HepG2 (cell line): ENCODE results near the gene PDE3A. TPM values are rescaled to one million over a fixed set of nuclear protein-coding genes. Genes with fewer than 3 reads are reported as not detected.

Experiments
- ATAC-seq: fragments of 200-7000 bp; cut with Tn5 transposase; 3 replicates; pipeline ENCODE4 v1.9.1; 2020; ENCODE audit warnings: mild to moderate bottlenecking, moderate library complexity
- BruUV-seq: library from RNA; stranded (reverse); fragments of 400-500 nt; replicated peaks from 2 replicates; lab custom pipeline; 2021; lab: Mats Ljungman, UMichigan
- CTCF ChIA-PET: fragments of 300-600 bp; formaldehyde crosslinking; extraction: SDS; loops from one replicate; lab custom pipeline; 2021; ENCODE audit warnings: low total read pairs, inconsistent platforms, low intra/inter-chr PET ratio; lab: Yijun Ruan, JAX
- POLR2A ChIA-PET: fragments of 350-600 bp; sonication (Branson Sonifier 250); formaldehyde crosslinking; loops from one replicate; lab custom pipeline; 2020; ENCODE audit warnings: antibody characterized with exemption, inconsistent platforms; lab: Yijun Ruan, JAX
- DNase-seq: peaks from one replicate; pipeline ENCODE4 v3.0.0-alpha.2; 2015; ENCODE audit warnings: low spot score
- FAIRE-seq: peaks from 3 replicates; lab custom pipeline; 2011; peaks lifted over from hg19 to GRCh38; lab: Jason Lieb, UNC
- H2AFZ ChIP-seq: one replicate; pipeline ENCODE4 v1.6.1; 2011; ENCODE audit warnings: low read length, inconsistent platforms
- H3K27ac ChIP-seq: fragments of 300-600 bp; 3 replicates; pipeline ENCODE4 v1.8.0; 2011; ENCODE audit warnings: mixed run types, mild to moderate bottlenecking, mixed read lengths, low read length, inconsistent platforms; ENCODE audit not compliant: insufficient read depth; ENCODE audit errors: extremely low read length
- H3K27me3 ChIP-seq, 2 experiments: fragments of 200-600 bp in 1 of 2; 2 replicates in 1 of 2; 3 replicates in 1 of 2; pipeline versions ENCODE4 v1.6.0 to v1.8.0; 2011; ENCODE audit warnings: low read length in 2 of 2, mild to moderate bottlenecking in 2 of 2, moderate library complexity in 2 of 2, inconsistent platforms in 1 of 2; ENCODE audit not compliant: insufficient read depth in 2 of 2, control insufficient read depth in 1 of 2
- H3K36me3 ChIP-seq, 2 experiments: fragments of 200-600 bp in 1 of 2; replicated peaks in 1 of 2; 2 replicates in 1 of 2; 3 replicates in 1 of 2; pipeline versions ENCODE4 v1.5.1 to v1.8.0; 2011; ENCODE audit warnings: low read length in 2 of 2, inconsistent platforms in 1 of 2; ENCODE audit not compliant: insufficient read depth in 2 of 2, control insufficient read depth in 1 of 2
- H3K4me1 ChIP-seq: 2 replicates; pipeline ENCODE4 v1.5.1; 2012; ENCODE audit warnings: low read length, inconsistent platforms; ENCODE audit not compliant: insufficient read depth
- H3K4me2 ChIP-seq: 2 replicates; pipeline ENCODE4 v1.6.0; 2011; ENCODE audit warnings: low read depth, low read length, inconsistent platforms
- H3K4me3 ChIP-seq, 3 experiments: fragments of 200-600 bp in 1 of 3; sonication (generic), shearing (Covaris generic) in 1 of 3; replicated peaks in 1 of 3; 2 replicates each; pipeline ENCODE4 v1.5.1; 2011 to 2016; ENCODE audit warnings: low read length in 3 of 3, inconsistent platforms in 2 of 3, low read depth in 2 of 3, mild to moderate bottlenecking in 2 of 3, control low read depth in 1 of 3, mixed read lengths in 1 of 3; ENCODE audit not compliant: insufficient read depth in 1 of 3
- H3K79me2 ChIP-seq: one replicate; pipeline ENCODE4 v1.6.1; 2011; ENCODE audit warnings: low read length, inconsistent platforms; ENCODE audit not compliant: insufficient read depth
- H3K9ac ChIP-seq: 2 replicates; pipeline ENCODE4 v1.6.0; 2011; ENCODE audit warnings: mild to moderate bottlenecking, low read depth, low read length, inconsistent platforms; ENCODE audit not compliant: insufficient read depth
- H3K9me3 ChIP-seq: 2 replicates; pipeline ENCODE4 v1.5.1; 2012; ENCODE audit warnings: mild to moderate bottlenecking, low read length
- H4K20me1 ChIP-seq: 2 replicates; pipeline ENCODE4 v1.6.0; 2011; ENCODE audit warnings: inconsistent platforms, mild to moderate bottlenecking, low read length, moderate library complexity; ENCODE audit not compliant: insufficient read depth
- DRAP1 ChIP-seq: IDR thresholded peaks from 2 replicates; pipeline ENCODE4 v1.6.1; 2016; ENCODE audit warnings: missing genetic modification reagents, missing compliant biosample characterization
- RAD21 ChIP-seq: fragments of 450-650 bp; formaldehyde crosslinking; IDR thresholded peaks from 2 replicates; pipeline ENCODE4 v1.5.0; 2020; ENCODE audit warnings: mild to moderate bottlenecking
- ZNF484 ChIP-seq: sonication (generic); formaldehyde crosslinking; IDR thresholded peaks from 2 replicates; pipeline ENCODE4 v1.5.1; 2020; ENCODE audit warnings: mild to moderate bottlenecking, low read depth, missing genetic modification reagents, borderline replicate concordance
- ZNF704 ChIP-seq: sonication (generic); formaldehyde crosslinking; IDR thresholded peaks from 2 replicates; pipeline ENCODE4 v1.8.1; 2023; ENCODE audit warnings: mild to moderate bottlenecking, inconsistent platforms, moderate library complexity, missing genetic modification reagents, borderline replicate concordance
- ZNF850 ChIP-seq: sonication (generic); formaldehyde crosslinking; conservative IDR thresholded peaks from 2 replicates; pipeline ENCODE4 v1.9.0; 2021; ENCODE audit warnings: mild to moderate bottlenecking, missing genetic modification reagents
- WGBS: methylation state at CpG from one replicate; pipeline ENCODE4 v1.1.6; 2017; ENCODE audit warnings: low lambda C conversion rate; 5-methylcytosine and 5-hydroxymethylcytosine counted together
- in situ Hi-C: cut with HindIII; loops from 2 replicates; pipeline ENCODE4 v1.10.0; 2017; ENCODE audit warnings: low pct_unique_long_range_greater_than_20kb; ENCODE audit not compliant: extremely low pct_ligation_motif_present
- intact Hi-C: fragments of 100-400 bp; cut with micrococcal nuclease; formaldehyde crosslinking; loops from one replicate; pipeline ENCODE4 v1.10.0; 2022; ENCODE audit not compliant: unreplicated experiment
- polyA plus RNA-seq, 8 experiments: library from polyadenylated mRNA; depleted of rRNA in 3 of 8; stranded (reverse) in 7 of 8; unstranded in 1 of 8; fragments of >200 nt; fragmentation: Illumina TruSeq in 4 of 8; extraction: Trizol in 4 of 8; gene quantifications; 2 replicates each; pipeline versions ENCODE4 v1.2.1 to v1.2.3, GENCODE V29; 2011 to 2016; ENCODE audit warnings: low read depth in 4 of 8, missing spikeins in 1 of 8, mixed read lengths in 1 of 8; ENCODE audit not compliant: insufficient read depth in 1 of 8
- total RNA-seq, 5 experiments: library from RNA; depleted of rRNA; stranded (reverse); fragments of >200 nt; fragmentation: Illumina TruSeq; extraction: Trizol; gene quantifications; 2 replicates each; pipeline ENCODE4 v1.2.3, GENCODE V29; 2016; ENCODE audit warnings: low read depth in 1 of 5
- TF ChIP-seq, protein P1 (sequence below): sonication (generic); formaldehyde crosslinking; IDR thresholded peaks from 2 replicates; pipeline ENCODE4 v1.4.0; 2020; ENCODE audit warnings: missing genetic modification reagents

Gene PDE3A
- total and polyA plus RNA-seq, 2 of the 13 experiments (the other 11 are each of a cell fraction or from before 2014, with no cell fraction given): 0.77 to 1.5 TPM

DNA sequence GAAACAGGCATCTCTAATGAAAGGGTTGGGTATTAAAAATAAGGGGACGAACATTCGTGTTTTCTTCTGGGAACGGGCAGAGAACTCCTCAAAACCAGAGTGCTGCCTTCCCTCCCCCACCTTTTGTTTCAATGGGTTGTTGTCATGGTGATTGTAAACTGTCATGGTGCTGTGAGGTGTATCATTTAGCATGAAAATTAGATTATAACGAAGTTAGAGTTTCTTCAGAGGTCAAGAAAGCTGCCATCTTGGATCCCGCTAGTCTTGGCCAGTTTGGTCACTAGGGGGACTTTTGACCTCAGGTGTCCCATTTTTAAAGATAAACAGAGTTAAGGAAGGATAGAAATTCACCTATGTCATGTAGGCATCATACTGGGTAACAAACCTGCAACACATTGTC, 123.0 kb downstream of the PDE3A start:
- BruUV-seq: no TSS peak
- Histone ChIP-seq H3K27ac (no peak overlapping the region), H3K4me2 (no peak overlapping the region), H2AFZ (no peak overlapping the region), H3K4me3 (no peak overlapping the region), H3K27me3 (no peaks in the 10 kb centered on the region), H3K9me3 (no peaks in the 10 kb centered on the region), H3K4me1 (no peaks in the 10 kb centered on the region), H3K9ac (no peak overlapping the region), H4K20me1 (no peaks in the 10 kb centered on the region), H3K79me2 (no peaks in the 10 kb centered on the region), H3K36me3 (no peaks in the 10 kb centered on the region)
- FAIRE-seq (no peak), ATAC-seq (no peak), DNase-seq (no peak)
- TF ChIP-seq ZNF484 (CRISPR knock-in tag) (no peak), DRAP1 (no peak), RAD21 (no peak), ZNF704 (CRISPR knock-in tag) (no peak), ZNF850 (CRISPR knock-in tag) (no peak)
- TF ChIP-seq, protein P1, sequence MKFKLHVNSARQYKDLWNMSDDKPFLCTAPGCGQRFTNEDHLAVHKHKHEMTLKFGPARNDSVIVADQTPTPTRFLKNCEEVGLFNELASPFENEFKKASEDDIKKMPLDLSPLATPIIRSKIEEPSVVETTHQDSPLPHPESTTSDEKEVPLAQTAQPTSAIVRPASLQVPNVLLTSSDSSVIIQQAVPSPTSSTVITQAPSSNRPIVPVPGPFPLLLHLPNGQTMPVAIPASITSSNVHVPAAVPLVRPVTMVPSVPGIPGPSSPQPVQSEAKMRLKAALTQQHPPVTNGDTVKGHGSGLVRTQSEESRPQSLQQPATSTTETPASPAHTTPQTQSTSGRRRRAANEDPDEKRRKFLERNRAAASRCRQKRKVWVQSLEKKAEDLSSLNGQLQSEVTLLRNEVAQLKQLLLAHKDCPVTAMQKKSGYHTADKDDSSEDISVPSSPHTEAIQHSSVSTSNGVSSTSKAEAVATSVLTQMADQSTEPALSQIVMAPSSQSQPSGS (CRISPR knock-in tag): no peak
- POLR2A ChIA-PET: no interaction called here
- CTCF ChIA-PET: no interaction called here
- intact Hi-C loops: no loop called here
- 14% methylated on average over 5 of the region's 5 CpGs for WGBS
- in situ Hi-C loops: no loop called here
